COLO829 (cell line): Measurements from ENCODE around the gene EPX.

Experiments used
- DNase-seq: peaks from one replicate; pipeline ENCODE4 v3.0.0; 2012; ENCODE audit warnings: low spot score

Gene EPX

DNA sequence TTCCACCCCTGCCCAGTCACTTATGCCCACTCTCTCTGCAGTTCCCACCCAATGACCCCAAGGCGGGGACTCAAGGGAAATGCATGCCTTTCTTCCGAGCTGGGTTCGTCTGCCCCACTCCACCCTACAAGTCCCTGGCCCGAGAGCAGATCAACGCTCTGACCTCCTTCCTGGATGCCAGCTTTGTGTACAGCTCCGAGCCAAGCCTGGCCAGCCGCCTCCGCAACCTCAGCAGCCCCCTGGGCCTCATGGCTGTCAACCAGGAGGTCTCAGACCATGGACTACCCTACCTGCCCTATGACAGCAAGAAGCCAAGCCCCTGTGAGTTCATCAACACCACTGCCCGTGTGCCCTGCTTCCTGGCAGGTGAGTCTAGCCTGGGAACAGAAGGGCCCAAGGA lies 59.6 kb downstream of the EPX start:
- no peak for DNase-seq

DNA sequence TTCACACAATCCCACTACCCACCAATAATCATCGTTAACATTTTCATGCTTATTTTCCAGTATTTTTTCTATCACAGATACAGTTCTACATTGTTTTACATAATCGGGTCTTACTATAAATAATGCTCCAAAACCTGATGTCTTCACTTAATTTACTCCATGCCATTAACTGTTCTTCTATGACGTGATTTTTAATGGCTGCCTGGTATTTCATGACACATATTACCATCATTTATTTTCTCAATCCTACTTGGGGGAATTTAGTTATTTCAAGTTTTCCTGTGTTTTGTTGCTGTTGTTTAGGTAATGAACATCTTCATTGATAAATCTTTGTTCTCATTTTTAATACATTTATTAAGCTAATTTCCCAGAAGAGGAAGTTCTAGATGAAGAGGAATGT lies 60.6 kb downstream of the EPX start:
- DNase-seq: no peak
